RWPE2 (cell line): ENCODE measurements around the gene UBTD2.

Experiments used
- ATAC-seq: fragments of 200-7000 bp; cut with Tn5 transposase; 3 replicates; pipeline ENCODE4 v1.9.1; 2021; ENCODE audit warnings: low read depth
- DNase-seq: peaks from one replicate; pipeline ENCODE4 v3.0.0-alpha.2; 2020; ENCODE audit warnings: low spot score
- H3K27ac ChIP-seq: fragments of 450-650 bp; 2 replicates; pipeline ENCODE4 v1.5.1; 2017; ENCODE audit warnings: mild to moderate bottlenecking; ENCODE audit not compliant: poor library complexity, severe bottlenecking
- H3K27me3 ChIP-seq: fragments of 250-450 bp; sonication (Bioruptor Pico); 2 replicates; pipeline ENCODE4 v1.5.1; 2021; ENCODE audit warnings: mild to moderate bottlenecking, moderate library complexity; ENCODE audit not compliant: insufficient read depth, poor library complexity, severe bottlenecking
- H3K36me3 ChIP-seq: fragments of 250-450 bp; sonication (Bioruptor Pico); 2 replicates; pipeline ENCODE4 v1.5.1; 2020; ENCODE audit warnings: low read depth, mild to moderate bottlenecking, moderate library complexity
- H3K4me1 ChIP-seq: fragments of 250-450 bp; sonication (Bioruptor Pico); 2 replicates; pipeline ENCODE4 v1.5.1; 2021; ENCODE audit warnings: mild to moderate bottlenecking, moderate library complexity; ENCODE audit not compliant: insufficient read depth, poor library complexity, severe bottlenecking
- H3K4me3 ChIP-seq: fragments of 250-450 bp; sonication (Bioruptor Pico); 2 replicates; pipeline ENCODE4 v1.5.1; 2021; ENCODE audit warnings: mild to moderate bottlenecking, moderate library complexity; ENCODE audit not compliant: severe bottlenecking
- H3K9me3 ChIP-seq: fragments of 250-450 bp; sonication (Bioruptor Pico); 2 replicates; pipeline ENCODE4 v1.5.1; 2021; ENCODE audit warnings: mild to moderate bottlenecking, moderate library complexity; ENCODE audit not compliant: severe bottlenecking
- TF ChIP-seq, protein P1 (sequence below): fragments of 450-650 bp; IDR thresholded peaks from one replicate; pipeline ENCODE4 v1.5.1; 2017; ENCODE audit warnings: mild to moderate bottlenecking, moderate library complexity; ENCODE audit not compliant: poor library complexity, severe bottlenecking

The UBTD2 gene

DNA sequence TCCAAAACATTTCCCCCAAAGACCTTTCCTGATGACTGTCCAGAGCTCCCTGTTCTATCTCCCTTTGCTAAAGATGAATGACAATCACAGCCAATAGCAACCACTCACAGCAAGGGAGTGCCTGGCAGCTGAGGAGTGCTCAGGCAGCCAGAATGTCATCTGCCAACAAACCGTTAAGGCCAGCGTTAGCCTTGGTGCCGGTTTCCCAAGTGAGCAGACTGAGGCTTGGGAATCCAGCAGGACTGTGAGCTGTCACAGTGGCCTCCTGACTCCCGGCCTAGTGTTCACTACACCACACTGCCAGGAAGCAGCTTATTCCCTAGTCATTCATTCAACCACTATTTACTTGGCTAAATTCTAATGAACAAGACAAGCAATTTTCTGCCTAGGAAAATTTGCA lies 120.2 kb downstream of the UBTD2 start:
- Histone ChIP-seq H3K4me1 (no peaks in the 10 kb centered on the region), H3K4me3 (no peak overlapping the region), H3K27ac (no peak overlapping the region), H3K36me3 (no peaks in the 10 kb centered on the region), H3K9me3 (no peaks in the 10 kb centered on the region), H3K27me3 (no peaks in the 10 kb centered on the region)
- TF ChIP-seq, protein P1, sequence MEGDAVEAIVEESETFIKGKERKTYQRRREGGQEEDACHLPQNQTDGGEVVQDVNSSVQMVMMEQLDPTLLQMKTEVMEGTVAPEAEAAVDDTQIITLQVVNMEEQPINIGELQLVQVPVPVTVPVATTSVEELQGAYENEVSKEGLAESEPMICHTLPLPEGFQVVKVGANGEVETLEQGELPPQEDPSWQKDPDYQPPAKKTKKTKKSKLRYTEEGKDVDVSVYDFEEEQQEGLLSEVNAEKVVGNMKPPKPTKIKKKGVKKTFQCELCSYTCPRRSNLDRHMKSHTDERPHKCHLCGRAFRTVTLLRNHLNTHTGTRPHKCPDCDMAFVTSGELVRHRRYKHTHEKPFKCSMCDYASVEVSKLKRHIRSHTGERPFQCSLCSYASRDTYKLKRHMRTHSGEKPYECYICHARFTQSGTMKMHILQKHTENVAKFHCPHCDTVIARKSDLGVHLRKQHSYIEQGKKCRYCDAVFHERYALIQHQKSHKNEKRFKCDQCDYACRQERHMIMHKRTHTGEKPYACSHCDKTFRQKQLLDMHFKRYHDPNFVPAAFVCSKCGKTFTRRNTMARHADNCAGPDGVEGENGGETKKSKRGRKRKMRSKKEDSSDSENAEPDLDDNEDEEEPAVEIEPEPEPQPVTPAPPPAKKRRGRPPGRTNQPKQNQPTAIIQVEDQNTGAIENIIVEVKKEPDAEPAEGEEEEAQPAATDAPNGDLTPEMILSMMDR: no peak
- no peak for DNase-seq
- ATAC-seq: no peak

DNA sequence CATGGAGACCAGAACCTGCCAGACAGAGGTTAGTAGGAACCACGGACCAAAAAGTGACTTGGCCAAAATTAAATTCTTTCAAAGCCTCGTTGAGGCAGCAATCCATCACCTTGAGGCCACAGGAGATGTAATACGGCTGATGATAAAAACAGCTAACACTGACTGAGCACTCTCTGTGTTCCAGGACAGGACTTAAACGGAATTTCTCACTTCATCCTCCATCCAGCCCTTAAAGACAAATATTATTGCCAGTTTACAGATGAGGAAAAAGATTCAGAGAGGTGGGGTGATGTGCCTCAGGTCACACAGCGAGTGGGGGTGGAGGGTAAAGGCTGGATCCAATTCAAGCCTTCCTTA lies 120.6 kb downstream of the UBTD2 start:
- Histone ChIP-seq H3K4me1 (no peaks in the 10 kb centered on the region), H3K27me3 (no peaks in the 10 kb centered on the region), H3K4me3 (no peak overlapping the region), H3K27ac (no peak overlapping the region), H3K9me3 (no peaks in the 10 kb centered on the region), H3K36me3 (no peaks in the 10 kb centered on the region)
- DNase-seq (no peak), ATAC-seq (no peak)
- TF ChIP-seq, protein P1: no peak

DNA sequence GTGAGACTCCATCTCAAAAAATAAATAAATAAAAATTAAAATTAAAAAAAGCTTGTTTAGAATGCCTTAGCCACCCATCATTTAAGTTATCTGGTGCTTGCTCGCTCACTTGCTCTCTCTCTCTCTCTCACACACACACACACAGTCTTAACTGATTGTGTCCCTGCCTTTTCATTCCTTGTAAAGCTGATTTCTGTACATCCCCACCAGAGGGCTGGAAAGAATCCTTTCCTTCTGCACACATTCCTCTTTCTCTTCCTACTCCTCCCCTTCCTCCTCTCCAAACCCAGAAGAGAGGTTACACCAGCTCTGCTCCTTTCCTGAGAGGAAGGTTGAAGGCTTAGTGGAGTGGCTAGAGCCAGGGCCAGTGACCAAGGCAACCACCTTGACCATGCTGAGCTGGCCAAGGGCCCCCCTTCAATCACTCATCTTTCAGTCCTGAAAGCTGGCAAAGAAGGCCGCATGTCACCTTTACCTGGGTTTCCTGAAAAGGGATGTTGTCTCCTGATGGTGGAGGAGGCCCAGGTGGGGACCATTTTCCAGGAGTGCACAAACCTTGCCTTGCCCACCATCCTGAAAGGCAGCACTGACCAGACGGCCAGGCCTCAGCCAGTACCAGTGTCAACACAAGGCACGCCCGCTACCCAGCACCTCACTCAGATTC lies 121.1 kb downstream of the UBTD2 start:
- ATAC-seq (peak; percentile 37; the same call in 2 of the 3 replicates), DNase-seq (no peak)
- Histone ChIP-seq H3K27ac (no peak overlapping the region), H3K9me3 (no peaks in the 10 kb centered on the region), H3K4me1 (no peaks in the 10 kb centered on the region), H3K4me3 (no peak overlapping the region), H3K27me3 (no peaks in the 10 kb centered on the region), H3K36me3 (no peaks in the 10 kb centered on the region)
- TF ChIP-seq, protein P1: no peak

DNA sequence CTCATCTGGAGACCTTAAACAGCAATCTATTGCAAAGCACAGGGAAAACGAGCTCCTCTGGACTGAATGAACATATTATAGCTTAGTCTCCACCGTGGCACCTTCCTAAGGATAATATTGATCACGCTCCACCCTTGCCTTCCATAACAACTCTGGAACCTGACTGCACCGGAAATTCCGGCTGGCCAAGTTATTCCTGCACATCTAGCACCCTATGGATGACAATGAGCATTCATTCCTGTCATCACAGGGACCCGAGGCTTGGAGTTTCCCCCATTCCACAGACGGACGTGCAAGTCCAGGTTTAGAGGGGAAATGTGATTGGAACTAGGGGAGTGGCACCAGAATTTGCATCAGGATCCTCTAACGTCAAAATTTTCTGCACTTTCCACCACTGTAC lies 123.1 kb downstream of the UBTD2 start:
- ATAC-seq: no peak
- Histone ChIP-seq H3K27ac (no peak overlapping the region), H3K36me3 (peaks cover 14% of the 10 kb centered on the region), H3K27me3 (no peaks in the 10 kb centered on the region), H3K4me1 (no peaks in the 10 kb centered on the region), H3K4me3 (no peak overlapping the region), H3K9me3 (no peaks in the 10 kb centered on the region)
- TF ChIP-seq, protein P1: no peak
- no peak for DNase-seq
